MM.1S (cell line): Measurements from ENCODE around the gene CEP250.

Source experiments
- CTCF ChIP-seq: fragments of 300-600 bp; sonication (generic); IDR thresholded peaks from 2 replicates; pipeline ENCODE4 v1.5.1; 2016; ENCODE audit warnings: antibody characterized with exemption, low read length, mixed read lengths
- EZH2 ChIP-seq: fragments of 300-600 bp; sonication (generic); optimal IDR thresholded peaks from 2 replicates; pipeline ENCODE3; 2017; ENCODE audit warnings: low read depth, mild to moderate bottlenecking, antibody characterized with exemption, low read length, mixed read lengths

- no peak for TF ChIP-seq CTCF
- no peak for TF ChIP-seq EZH2
Measured at GRCh38 chr20:35560541-35560940, 105.1 kb downstream of the CEP250 start.
